Stimulated activated CD4-positive, alpha-beta T cell treated with anti-CD3 and anti-CD28 coated beads, Interleukin-12 subunit alpha, Interleukin-12 subunit beta, amount 100 ng/mL, for 4 hours (primary cell): Measurements from ENCODE around the gene RALGAPA1.
"Not testable (repeated sequence)": the region's sequence is repeated elsewhere in the genome, so short reads cannot be mapped to it uniquely, and the experiment has no call there.

Experiments used
- DNase-seq: peaks from one replicate; pipeline ENCODE4 v3.0.0-alpha.2; 2020

RALGAPA1 gene

GRCh38 chr14:35761922-35762321 lies 47.2 kb downstream of the RALGAPA1 start:
- DNase-seq = no peak

DNA sequence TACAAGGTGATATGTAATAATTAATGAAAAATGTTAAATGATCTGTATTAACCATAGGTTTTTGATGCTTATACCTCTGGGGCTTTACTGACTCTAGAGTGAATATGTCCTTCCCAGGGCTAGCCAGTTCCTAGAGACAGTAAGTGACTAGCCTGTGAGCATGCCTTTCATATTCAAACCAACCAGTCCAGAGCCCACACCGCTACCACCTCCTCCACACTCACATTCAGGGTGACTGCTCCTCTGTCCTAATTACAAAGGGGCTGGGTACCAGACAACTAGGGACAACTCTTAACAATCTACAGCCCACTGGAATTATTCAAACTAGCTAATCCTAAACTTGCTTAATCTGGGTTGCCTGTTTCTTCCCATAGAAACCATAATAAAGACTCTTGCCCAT lies 49.0 kb downstream of the RALGAPA1 start:
- DNase-seq = no peak

DNA sequence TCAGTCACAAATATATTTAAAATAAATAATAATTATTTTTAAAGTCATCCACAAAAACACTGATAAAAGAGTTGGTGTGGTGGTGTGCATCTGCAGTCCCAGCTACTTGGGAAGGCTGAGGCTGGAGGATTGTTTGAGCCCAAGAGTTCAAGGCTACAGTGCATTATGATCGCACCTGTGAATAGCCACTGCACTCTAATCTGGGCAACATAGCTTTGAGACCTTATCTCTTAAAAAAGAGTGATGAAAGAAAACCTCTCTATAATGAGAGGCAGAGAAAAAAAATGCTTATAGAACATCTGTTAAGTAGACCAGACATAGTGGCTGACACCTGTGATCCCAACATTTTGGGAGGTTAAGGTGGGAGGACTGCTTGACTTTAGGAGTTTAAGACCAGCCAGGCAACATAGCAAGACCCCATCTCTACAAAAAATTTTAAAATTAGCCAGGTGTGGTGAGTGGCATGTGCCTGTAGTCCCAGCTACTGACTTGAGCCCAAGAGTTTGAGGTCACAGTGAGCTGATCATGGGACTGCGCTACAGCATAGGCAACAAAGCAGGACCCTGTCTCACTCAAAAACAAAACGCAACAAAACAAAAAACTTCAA lies 50.5 kb downstream of the RALGAPA1 start:
- no peak for DNase-seq

GRCh38 chr14:35754671-35755070 lies 54.4 kb downstream of the RALGAPA1 start:
- no peak for DNase-seq

GRCh38 chr14:35752380-35752779 lies 56.7 kb downstream of the RALGAPA1 start:
- DNase-seq = no peak

DNA sequence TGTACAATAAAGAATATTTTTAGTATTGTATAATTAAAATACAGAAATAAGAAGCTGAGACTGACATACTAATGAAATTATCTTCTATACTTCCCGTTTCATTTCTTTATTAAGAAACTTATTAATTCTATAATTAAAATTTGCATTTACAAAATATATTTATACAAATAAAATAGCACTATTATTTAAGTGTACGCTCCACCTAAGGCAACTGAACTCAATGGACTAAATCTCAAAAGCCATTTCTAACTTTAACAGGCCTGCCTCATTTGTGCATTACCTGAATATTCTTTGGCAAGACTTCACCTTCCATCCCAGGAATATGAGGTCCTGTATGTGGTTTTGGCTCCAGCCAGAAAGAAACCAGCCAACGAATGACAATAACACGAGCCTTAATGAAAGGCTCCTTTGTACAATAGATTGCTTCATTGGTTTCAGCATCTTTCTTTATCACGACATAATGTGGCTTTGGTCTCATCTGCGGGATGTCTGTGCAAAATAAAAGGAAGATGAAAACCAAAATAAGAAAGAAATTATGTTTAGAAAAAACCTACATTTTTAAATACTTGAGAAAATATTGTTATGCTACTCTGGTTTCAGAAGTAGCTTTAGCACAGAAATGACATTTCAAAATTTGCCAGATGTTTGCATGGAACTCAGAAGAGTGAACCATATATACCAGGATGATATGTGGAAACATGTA lies 58.7 kb downstream of the RALGAPA1 start:
- no peak for DNase-seq

DNA sequence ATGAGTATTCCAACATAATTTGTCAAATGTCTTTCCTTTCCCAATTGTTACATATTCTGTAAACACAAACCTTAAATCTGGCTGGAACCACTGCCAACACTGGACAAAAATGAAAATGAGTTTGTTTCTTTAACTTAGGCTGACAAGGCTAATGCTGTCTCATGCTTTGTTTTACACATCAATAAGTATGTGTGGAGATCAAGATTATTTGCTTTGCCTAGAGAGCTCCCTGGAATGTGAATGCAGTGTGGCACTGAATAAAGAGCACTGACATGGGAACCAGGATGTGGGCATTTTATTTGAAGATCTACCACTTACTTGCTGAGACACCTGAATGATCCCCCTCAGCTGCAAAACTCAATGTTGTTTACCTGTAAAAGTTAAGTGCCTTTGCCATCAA lies 61.7 kb downstream of the RALGAPA1 start:
- DNase-seq = no peak

DNA sequence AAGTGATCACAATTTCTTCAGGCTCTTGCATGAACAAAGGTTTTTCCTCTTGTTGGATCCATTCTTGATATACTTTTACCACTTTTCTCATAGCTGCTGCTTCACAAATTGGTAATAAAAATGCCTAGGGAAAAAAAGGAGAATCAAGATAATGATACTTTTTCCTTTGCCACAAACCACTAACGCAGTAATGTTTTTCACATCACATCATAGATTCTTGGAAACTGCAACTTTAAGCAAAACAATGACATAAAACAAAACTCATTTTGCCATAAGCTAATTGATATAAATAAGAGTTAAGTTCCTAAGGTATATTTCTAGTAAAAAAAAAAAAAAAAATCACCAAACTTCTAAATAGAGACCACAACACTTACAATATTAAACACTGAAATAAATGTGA lies 66.7 kb downstream of the RALGAPA1 start:
- no peak for DNase-seq

- DNase-seq = no peak
Observed at GRCh38 chr14:35742032-35742371, 67.1 kb downstream of the RALGAPA1 start.

DNA sequence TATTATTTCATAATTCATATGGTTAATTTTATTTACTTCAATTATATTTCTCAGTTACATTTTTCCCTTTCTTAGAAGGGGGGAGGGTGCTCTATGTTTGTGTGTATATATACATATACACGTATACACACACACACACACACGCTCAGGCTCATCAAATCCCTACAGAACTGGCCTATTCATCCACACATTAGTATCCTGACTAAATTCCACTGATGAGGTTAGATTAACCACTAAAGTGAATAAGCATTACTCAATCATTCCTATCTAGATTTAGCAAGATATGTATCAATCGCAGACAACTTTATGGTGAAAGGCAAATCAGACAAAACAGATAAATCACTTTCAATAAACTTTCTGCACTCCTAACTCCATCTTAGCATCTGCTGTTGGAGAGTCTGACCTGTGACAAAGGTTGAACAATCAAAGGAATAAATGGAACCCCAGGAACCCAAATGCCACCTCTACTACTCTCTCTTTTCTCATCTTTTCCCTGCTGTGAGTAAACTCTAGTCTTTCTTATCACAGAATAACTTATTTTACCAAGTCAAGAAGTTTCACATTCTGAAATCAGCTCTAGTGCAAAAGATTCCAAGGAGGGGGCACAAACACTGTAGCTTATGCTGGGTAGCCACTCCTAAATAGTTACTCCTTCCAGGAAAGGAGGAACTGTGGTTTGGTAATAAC lies 67.6 kb downstream of the RALGAPA1 start:
- no peak for DNase-seq

- DNase-seq = no peak
Observed at GRCh38 chr14:35740215-35740614, 68.9 kb downstream of the RALGAPA1 start.

GRCh38 chr14:35735163-35735562 lies 73.9 kb downstream of the RALGAPA1 start:
- not testable (repeated sequence) for DNase-seq

DNA sequence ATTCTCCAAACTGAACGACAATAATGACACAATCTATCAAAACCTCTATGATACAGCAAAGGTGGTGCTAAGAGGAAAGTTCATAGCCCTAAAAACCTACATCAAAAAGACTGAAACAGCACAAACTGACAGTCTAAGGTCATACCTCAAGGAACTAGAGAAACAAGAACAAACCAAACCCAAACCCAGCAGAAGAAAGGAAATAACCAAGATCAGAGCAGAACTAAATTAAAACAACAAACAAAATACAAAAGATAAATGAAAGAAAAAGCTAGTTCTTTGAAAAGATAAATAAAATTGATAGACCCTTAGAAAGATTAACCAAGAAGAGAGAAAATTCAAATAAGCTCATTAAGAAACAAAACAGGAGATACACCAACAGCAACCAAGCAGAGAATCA lies 75.6 kb downstream of the RALGAPA1 start:
- not testable (repeated sequence) for DNase-seq

- no peak for DNase-seq
Observed at GRCh38 chr14:35730871-35731270, 78.2 kb downstream of the RALGAPA1 start.

DNA sequence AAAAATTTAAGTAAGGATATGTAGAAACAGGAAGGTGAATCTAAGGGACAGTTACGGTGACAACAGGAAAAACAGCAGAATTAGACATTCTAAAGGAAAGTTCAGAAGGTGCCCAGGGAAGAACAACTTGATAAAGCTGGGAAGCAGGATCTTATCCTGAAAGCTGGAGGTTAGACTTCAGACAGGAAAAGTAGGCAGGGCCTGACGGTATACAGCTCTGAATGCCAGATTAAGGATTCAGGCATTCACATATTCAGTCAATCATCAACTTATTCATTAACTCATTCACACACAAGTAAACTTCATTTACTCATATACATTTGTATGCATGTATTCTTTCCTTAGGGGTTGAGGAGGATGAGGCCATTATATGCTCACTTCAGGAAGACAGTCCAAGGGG lies 81.3 kb downstream of the RALGAPA1 start:
- no peak for DNase-seq

GRCh38 chr14:35725930-35726329 lies 83.2 kb downstream of the RALGAPA1 start:
- no peak for DNase-seq

- DNase-seq = no peak
Observed at GRCh38 chr14:35715079-35715478, 94.0 kb downstream of the RALGAPA1 start.

DNA sequence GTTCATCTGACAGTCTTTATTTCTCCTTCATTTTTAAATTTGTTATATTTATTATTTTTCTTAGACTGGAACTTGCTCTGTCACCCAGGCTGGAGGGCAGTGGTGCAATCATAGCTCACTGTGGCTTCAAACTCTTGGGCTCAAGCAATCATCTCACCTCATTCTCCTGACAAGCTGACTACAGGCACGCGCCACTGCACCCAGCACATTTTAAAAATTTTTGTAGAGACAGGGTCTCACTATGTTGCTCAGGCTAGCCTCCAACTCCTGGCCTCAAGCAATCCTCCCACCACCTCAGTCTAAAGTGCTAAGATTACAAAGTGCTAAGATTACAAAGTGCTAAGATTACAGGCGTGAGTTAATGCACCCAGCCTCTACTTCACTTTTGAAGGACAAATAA lies 96.6 kb downstream of the RALGAPA1 start:
- no peak for DNase-seq

GRCh38 chr14:35708062-35708461 lies 101.0 kb downstream of the RALGAPA1 start:
- DNase-seq = no peak

GRCh38 chr14:35705636-35706035 lies 103.5 kb downstream of the RALGAPA1 start:
- DNase-seq = no peak

- DNase-seq = no peak
Observed at GRCh38 chr14:35704793-35705493, 104.2 kb downstream of the RALGAPA1 start.

- no peak for DNase-seq
Observed at GRCh38 chr14:35701531-35701930, 107.6 kb downstream of the RALGAPA1 start.

DNA sequence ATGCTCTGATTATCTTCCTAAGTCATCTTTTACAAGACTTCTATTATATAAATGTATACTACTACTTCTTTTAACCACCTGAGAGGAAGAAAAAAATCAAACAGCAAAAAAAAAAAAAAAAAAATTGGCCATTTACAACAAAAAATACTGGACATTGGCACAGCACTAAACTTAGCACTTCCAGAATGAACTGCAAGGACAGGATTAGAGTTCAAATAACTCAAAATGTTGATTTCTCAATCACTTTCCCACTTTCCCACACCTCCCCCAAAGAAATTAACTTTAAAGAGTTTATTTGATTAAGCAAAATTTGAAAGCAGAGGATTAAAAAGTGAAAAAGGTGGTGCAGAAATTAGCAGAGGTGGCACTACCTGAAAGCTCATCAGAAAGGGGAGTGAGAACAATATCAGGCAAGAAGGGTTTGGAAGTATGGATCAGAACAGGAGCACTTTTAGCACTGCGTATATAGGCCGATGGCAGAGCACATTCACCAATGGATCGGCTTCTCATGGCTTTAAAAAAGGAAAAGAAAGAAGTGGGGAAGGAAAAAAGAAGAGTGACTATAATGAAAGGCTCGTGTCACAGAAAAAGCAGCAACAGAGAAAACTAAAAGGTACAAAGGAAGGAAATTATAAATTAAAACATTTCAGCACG lies 109.2 kb downstream of the RALGAPA1 start:
- no peak for DNase-seq
